ENCODE results near the gene RIMS1. TPM values are rescaled to one million over a fixed set of nuclear protein-coding genes. Genes with fewer than 3 reads are reported as not detected.

Gene RIMS1
- total RNA-seq = 2.3 and 3.6 TPM in 2 replicates

GRCh38 chr6:71886184-71887005, at the start of gene RIMS1:
RIMS1 (plus strand) TSS chr6:71886550; CDS start chr6:71887024, 474 bp downstream.

